Measurements from ENCODE around the gene SLAIN1.

SLAIN1 gene

GRCh38 chr13:77781808-77782207 lies 84.3 kb downstream of the SLAIN1 start:
- no peak overlapping the region for H3K4me3 ChIP-seq (ENCODE audit: low read length)
- no peaks in the 10 kb centered on the region for H3K27me3 ChIP-seq (ENCODE audit: control insufficient read depth, insufficient read depth, low read length)
- no peaks in the 10 kb centered on the region for H3K36me3 ChIP-seq (ENCODE audit: control insufficient read depth, insufficient read depth, low read length)
- H3K27ac ChIP-seq (ENCODE audit: low read depth, low read length) = no peak overlapping the region
- H3K4me1 ChIP-seq (ENCODE audit: control insufficient read depth, insufficient read depth, low read length) = no peaks in the 10 kb centered on the region
- no peak overlapping the region for H3K9ac ChIP-seq (ENCODE audit: low read length)

- Histone ChIP-seq H3K27me3 (ENCODE audit: control insufficient read depth, insufficient read depth, low read length) (no peaks in the 10 kb centered on the region), H3K9ac (ENCODE audit: low read length) (no peak overlapping the region), H3K36me3 (ENCODE audit: control insufficient read depth, insufficient read depth, low read length) (no peaks in the 10 kb centered on the region), H3K4me3 (ENCODE audit: low read length) (no peak overlapping the region), H3K4me1 (ENCODE audit: control insufficient read depth, insufficient read depth, low read length) (no peaks in the 10 kb centered on the region), H3K27ac (ENCODE audit: low read depth, low read length) (no peak overlapping the region)
Observed at GRCh38 chr13:77784515-77784914, 87.0 kb downstream of the SLAIN1 start.

GRCh38 chr13:77786695-77787287 lies 89.3 kb downstream of the SLAIN1 start:
- Histone ChIP-seq H3K27ac (ENCODE audit: low read depth, low read length) (no peak overlapping the region), H3K27me3 (ENCODE audit: control insufficient read depth, insufficient read depth, low read length) (no peaks in the 10 kb centered on the region), H3K9ac (ENCODE audit: low read length) (no peak overlapping the region)

GRCh38 chr13:77789376-77789775 lies 91.9 kb downstream of the SLAIN1 start:
- Histone ChIP-seq H3K36me3 (ENCODE audit: control insufficient read depth, insufficient read depth, low read length) (no peaks in the 10 kb centered on the region), H3K27me3 (ENCODE audit: control insufficient read depth, insufficient read depth, low read length) (no peaks in the 10 kb centered on the region), H3K4me1 (ENCODE audit: control insufficient read depth, insufficient read depth, low read length) (no peaks in the 10 kb centered on the region), H3K4me3 (ENCODE audit: low read length) (no peak overlapping the region), H3K27ac (ENCODE audit: low read depth, low read length) (no peak overlapping the region), H3K9ac (ENCODE audit: low read length) (no peak overlapping the region)

More at GRCh38 chr13:77786695-77787287, 89.3 kb downstream of the SLAIN1 start:
- H3K36me3 ChIP-seq (ENCODE audit: control insufficient read depth, insufficient read depth, low read length) = no peaks in the 10 kb centered on the region
- no peak overlapping the region for H3K4me3 ChIP-seq (ENCODE audit: low read length)
- H3K4me1 ChIP-seq (ENCODE audit: control insufficient read depth, insufficient read depth, low read length) = no peaks in the 10 kb centered on the region

- Histone ChIP-seq H3K27ac (ENCODE audit: low read depth, low read length) (no peak overlapping the region), H3K4me1 (ENCODE audit: control insufficient read depth, insufficient read depth, low read length) (no peaks in the 10 kb centered on the region), H3K27me3 (ENCODE audit: control insufficient read depth, insufficient read depth, low read length) (no peaks in the 10 kb centered on the region), H3K4me3 (ENCODE audit: low read length) (no peak overlapping the region), H3K9ac (ENCODE audit: low read length) (no peak overlapping the region), H3K36me3 (ENCODE audit: control insufficient read depth, insufficient read depth, low read length) (no peaks in the 10 kb centered on the region)
Observed at GRCh38 chr13:77800219-77800618, 102.7 kb downstream of the SLAIN1 start.

- no peaks in the 10 kb centered on the region for H3K27me3 ChIP-seq (ENCODE audit: control insufficient read depth, insufficient read depth, low read length)
- no peak overlapping the region for H3K9ac ChIP-seq (ENCODE audit: low read length)
- no peaks in the 10 kb centered on the region for H3K4me1 ChIP-seq (ENCODE audit: control insufficient read depth, insufficient read depth, low read length)
- no peak overlapping the region for H3K27ac ChIP-seq (ENCODE audit: low read depth, low read length)
- no peaks in the 10 kb centered on the region for H3K36me3 ChIP-seq (ENCODE audit: control insufficient read depth, insufficient read depth, low read length)
- no peak overlapping the region for H3K4me3 ChIP-seq (ENCODE audit: low read length)
Observed at GRCh38 chr13:77806518-77806917, 109.0 kb downstream of the SLAIN1 start.

GRCh38 chr13:77807431-77808135 lies 110.1 kb downstream of the SLAIN1 start:
- no peaks in the 10 kb centered on the region for H3K27me3 ChIP-seq (ENCODE audit: control insufficient read depth, insufficient read depth, low read length)
- no peaks in the 10 kb centered on the region for H3K4me1 ChIP-seq (ENCODE audit: control insufficient read depth, insufficient read depth, low read length)
- H3K9ac ChIP-seq (ENCODE audit: low read length) = no peak overlapping the region
- H3K4me3 ChIP-seq (ENCODE audit: low read length) = no peak overlapping the region
- no peaks in the 10 kb centered on the region for H3K36me3 ChIP-seq (ENCODE audit: control insufficient read depth, insufficient read depth, low read length)
- H3K27ac ChIP-seq (ENCODE audit: low read depth, low read length) = no peak overlapping the region

- no peaks in the 10 kb centered on the region for H3K27me3 ChIP-seq (ENCODE audit: control insufficient read depth, insufficient read depth, low read length)
- H3K27ac ChIP-seq (ENCODE audit: low read depth, low read length) = no peak overlapping the region
- no peak overlapping the region for H3K9ac ChIP-seq (ENCODE audit: low read length)
- H3K4me3 ChIP-seq (ENCODE audit: low read length) = no peak overlapping the region
- no peaks in the 10 kb centered on the region for H3K36me3 ChIP-seq (ENCODE audit: control insufficient read depth, insufficient read depth, low read length)
- H3K4me1 ChIP-seq (ENCODE audit: control insufficient read depth, insufficient read depth, low read length) = no peaks in the 10 kb centered on the region
Observed at GRCh38 chr13:77810430-77810829, 112.9 kb downstream of the SLAIN1 start.

GRCh38 chr13:77810878-77811277 lies 113.4 kb downstream of the SLAIN1 start:
- no peak overlapping the region for H3K27ac ChIP-seq (ENCODE audit: low read depth, low read length)
- H3K4me3 ChIP-seq (ENCODE audit: low read length) = no peak overlapping the region
- H3K4me1 ChIP-seq (ENCODE audit: control insufficient read depth, insufficient read depth, low read length) = no peaks in the 10 kb centered on the region
- H3K9ac ChIP-seq (ENCODE audit: low read length) = no peak overlapping the region
- H3K36me3 ChIP-seq (ENCODE audit: control insufficient read depth, insufficient read depth, low read length) = no peaks in the 10 kb centered on the region
- no peaks in the 10 kb centered on the region for H3K27me3 ChIP-seq (ENCODE audit: control insufficient read depth, insufficient read depth, low read length)

- Histone ChIP-seq H3K4me1 (ENCODE audit: control insufficient read depth, insufficient read depth, low read length) (no peaks in the 10 kb centered on the region), H3K36me3 (ENCODE audit: control insufficient read depth, insufficient read depth, low read length) (no peaks in the 10 kb centered on the region), H3K4me3 (ENCODE audit: low read length) (no peak overlapping the region), H3K27ac (ENCODE audit: low read depth, low read length) (no peak overlapping the region), H3K9ac (ENCODE audit: low read length) (no peak overlapping the region), H3K27me3 (ENCODE audit: control insufficient read depth, insufficient read depth, low read length) (no peaks in the 10 kb centered on the region)
Observed at GRCh38 chr13:77811381-77811780, 113.9 kb downstream of the SLAIN1 start.

- Histone ChIP-seq H3K4me1 (ENCODE audit: control insufficient read depth, insufficient read depth, low read length) (no peaks in the 10 kb centered on the region), H3K27ac (ENCODE audit: low read depth, low read length) (no peak overlapping the region), H3K27me3 (ENCODE audit: control insufficient read depth, insufficient read depth, low read length) (no peaks in the 10 kb centered on the region), H3K9ac (ENCODE audit: low read length) (no peak overlapping the region), H3K4me3 (ENCODE audit: low read length) (no peak overlapping the region), H3K36me3 (ENCODE audit: control insufficient read depth, insufficient read depth, low read length) (no peaks in the 10 kb centered on the region)
Observed at GRCh38 chr13:77811981-77812380, 114.5 kb downstream of the SLAIN1 start.

All from rectal smooth muscle tissue (tissue), 1 donor.